Ishikawa (cell line): ENCODE results near the gene ICAM2.

ENCODE experiments used
- CREB1 ChIP-seq: IDR thresholded peaks from 2 replicates; pipeline ENCODE4 v1.6.1; 2012; ENCODE audit warnings: low read depth
- EP300 ChIP-seq: IDR thresholded peaks from 2 replicates; pipeline ENCODE4 v1.6.1; 2012; ENCODE audit warnings: borderline replicate concordance
- FOXM1 ChIP-seq: IDR thresholded peaks from 2 replicates; pipeline ENCODE4 v1.6.1; 2012; ENCODE audit warnings: low read depth, borderline replicate concordance
- MAX ChIP-seq: IDR thresholded peaks from 2 replicates; pipeline ENCODE4 v1.6.1; 2012
- NFIC ChIP-seq: IDR thresholded peaks from 2 replicates; pipeline ENCODE4 v1.6.1; 2012
- RAD21 ChIP-seq: IDR thresholded peaks from 2 replicates; pipeline ENCODE4 v1.6.1; 2012; ENCODE audit warnings: low read depth
- TAF1 ChIP-seq: IDR thresholded peaks from 2 replicates; pipeline ENCODE4 v1.6.1; 2012; ENCODE audit warnings: low read depth, mild to moderate bottlenecking
- TEAD4 ChIP-seq: IDR thresholded peaks from 2 replicates; pipeline ENCODE4 v1.6.1; 2012
- USF1 ChIP-seq: IDR thresholded peaks from 2 replicates; pipeline ENCODE4 v1.6.1; 2012
- YY1 ChIP-seq: IDR thresholded peaks from 2 replicates; pipeline ENCODE4 v1.6.1; 2012; ENCODE audit warnings: low read depth
- ZBTB7A ChIP-seq: IDR thresholded peaks from 2 replicates; pipeline ENCODE4 v1.6.1; 2012; ENCODE audit warnings: low read depth

GRCh38 chr17:64055183-64056142, 35.0 kb upstream of the ICAM2 start:
- no peak for TF ChIP-seq FOXM1
- no peak for TF ChIP-seq NFIC
- TF ChIP-seq YY1 = no peak
- TF ChIP-seq ZBTB7A = no peak
- no peak for TF ChIP-seq TAF1
- no peak for TF ChIP-seq MAX
- TF ChIP-seq RAD21 = no peak
- TF ChIP-seq USF1 = no peak
- no peak for TF ChIP-seq CREB1
- no peak for TF ChIP-seq EP300
- TF ChIP-seq TEAD4 = no peak
